Gastrocnemius medialis (tissue), 4 donors: Measurements from ENCODE around the gene DYNC2I2.

Experiments
- POLR2A ChIP-seq, 2 donors: fragments of 450-650 bp; IDR thresholded peaks; one replicate each; pipeline ENCODE4 v1.6.1; 2017; ENCODE audit warnings: antibody characterized with exemption in 2 of 2, mild to moderate bottlenecking in 2 of 2, moderate library complexity in 2 of 2
- TF ChIP-seq, protein P1 (sequence below), 5 experiments: fragments of 450-650 bp in 3 of 5; fragments of 200-600 bp in 2 of 5; sonication (generic) in 2 of 5; IDR thresholded peaks in 4 of 5; conservative IDR thresholded peaks in 1 of 5; 1 replicate in 4 of 5; 2 replicates in 1 of 5; pipeline ENCODE4 v1.5.1; 2016 to 2019; ENCODE audit warnings: antibody characterized with exemption in 5 of 5, mild to moderate bottlenecking in 3 of 5, moderate library complexity in 3 of 5

- TF ChIP-seq, protein P1, sequence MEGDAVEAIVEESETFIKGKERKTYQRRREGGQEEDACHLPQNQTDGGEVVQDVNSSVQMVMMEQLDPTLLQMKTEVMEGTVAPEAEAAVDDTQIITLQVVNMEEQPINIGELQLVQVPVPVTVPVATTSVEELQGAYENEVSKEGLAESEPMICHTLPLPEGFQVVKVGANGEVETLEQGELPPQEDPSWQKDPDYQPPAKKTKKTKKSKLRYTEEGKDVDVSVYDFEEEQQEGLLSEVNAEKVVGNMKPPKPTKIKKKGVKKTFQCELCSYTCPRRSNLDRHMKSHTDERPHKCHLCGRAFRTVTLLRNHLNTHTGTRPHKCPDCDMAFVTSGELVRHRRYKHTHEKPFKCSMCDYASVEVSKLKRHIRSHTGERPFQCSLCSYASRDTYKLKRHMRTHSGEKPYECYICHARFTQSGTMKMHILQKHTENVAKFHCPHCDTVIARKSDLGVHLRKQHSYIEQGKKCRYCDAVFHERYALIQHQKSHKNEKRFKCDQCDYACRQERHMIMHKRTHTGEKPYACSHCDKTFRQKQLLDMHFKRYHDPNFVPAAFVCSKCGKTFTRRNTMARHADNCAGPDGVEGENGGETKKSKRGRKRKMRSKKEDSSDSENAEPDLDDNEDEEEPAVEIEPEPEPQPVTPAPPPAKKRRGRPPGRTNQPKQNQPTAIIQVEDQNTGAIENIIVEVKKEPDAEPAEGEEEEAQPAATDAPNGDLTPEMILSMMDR (IDR thresholded peaks at IDR 0.05 in 4 of 5, conservative IDR thresholded peaks at IDR 0.05 in 1 of 5): no peak
- no peak for TF ChIP-seq POLR2A (IDR thresholded peaks at IDR 0.05)
Observed at GRCh38 chr9:128687453-128687852, 30.8 kb upstream of the DYNC2I2 start.
